Sigmoid colon (tissue), 4 donors: ENCODE results near the gene MUC5B.
"Not testable (repeated sequence)": the region's sequence is repeated elsewhere in the genome, so short reads cannot be mapped to it uniquely, and the experiment has no call there.

Experiments
- CTCF ChIP-seq, 4 experiments: fragments of 450-650 bp in 3 of 4; fragments of 200-600 bp in 1 of 4; IDR thresholded peaks; one replicate each; pipeline ENCODE4 v1.5.1; 2016 to 2019; ENCODE audit warnings: antibody characterized with exemption in 4 of 4, mild to moderate bottlenecking in 3 of 4, moderate library complexity in 2 of 4
- EP300 ChIP-seq, 4 donors: sonication (generic); formaldehyde crosslinking; IDR thresholded peaks; one replicate each; pipeline ENCODE4 v1.6.1; 2017; ENCODE audit warnings: antibody characterized with exemption in 4 of 4
- POLR2A ChIP-seq, 2 donors: fragments of 450-650 bp; IDR thresholded peaks; one replicate each; pipeline ENCODE4 v1.6.1; 2016; ENCODE audit warnings: antibody characterized with exemption in 2 of 2, mild to moderate bottlenecking in 2 of 2, moderate library complexity in 2 of 2
- POLR2AphosphoS5 ChIP-seq, 4 donors: sonication (generic); formaldehyde crosslinking; IDR thresholded peaks; one replicate each; pipeline ENCODE4 v1.6.1; 2017; ENCODE audit warnings: antibody characterized with exemption in 4 of 4

DNA sequence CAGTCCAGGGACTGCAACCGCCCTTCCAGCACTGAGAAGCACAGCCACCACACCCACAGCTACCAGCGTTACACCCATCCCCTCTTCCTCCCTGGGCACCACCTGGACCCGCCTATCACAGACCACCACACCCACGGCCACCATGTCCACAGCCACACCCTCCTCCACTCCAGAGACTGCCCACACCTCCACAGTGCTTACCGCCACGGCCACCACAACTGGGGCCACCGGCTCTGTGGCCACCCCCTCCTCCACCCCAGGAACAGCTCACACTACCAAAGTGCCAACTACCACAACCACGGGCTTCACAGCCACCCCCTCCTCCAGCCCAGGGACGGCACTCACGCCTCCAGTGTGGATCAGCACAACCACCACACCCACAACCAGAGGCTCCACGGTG is 19.9 kb downstream of the MUC5B start:
- not testable (repeated sequence) for TF ChIP-seq CTCF, POLR2AphosphoS5, EP300, POLR2A (IDR thresholded peaks at IDR 0.05)
